ENCODE measurements around the gene ARHGAP40. TPM values are rescaled to one million over a fixed set of nuclear protein-coding genes. Genes with fewer than 3 reads are reported as not detected.

Gene ARHGAP40
- total and polyA plus RNA-seq, 9 of the 15 experiments (the other 6 are each of a cell fraction or from before 2014, with no cell fraction given): not detected

GRCh38 chr20:38674092-38674764, 72.6 kb downstream of the ARHGAP40 start (continued):
- TF ChIP-seq RBM39 (optimal IDR thresholded peaks at IDR 0.05; ENCODE audit: low read depth, low read length): no peak
- TF ChIP-seq, protein P1, sequence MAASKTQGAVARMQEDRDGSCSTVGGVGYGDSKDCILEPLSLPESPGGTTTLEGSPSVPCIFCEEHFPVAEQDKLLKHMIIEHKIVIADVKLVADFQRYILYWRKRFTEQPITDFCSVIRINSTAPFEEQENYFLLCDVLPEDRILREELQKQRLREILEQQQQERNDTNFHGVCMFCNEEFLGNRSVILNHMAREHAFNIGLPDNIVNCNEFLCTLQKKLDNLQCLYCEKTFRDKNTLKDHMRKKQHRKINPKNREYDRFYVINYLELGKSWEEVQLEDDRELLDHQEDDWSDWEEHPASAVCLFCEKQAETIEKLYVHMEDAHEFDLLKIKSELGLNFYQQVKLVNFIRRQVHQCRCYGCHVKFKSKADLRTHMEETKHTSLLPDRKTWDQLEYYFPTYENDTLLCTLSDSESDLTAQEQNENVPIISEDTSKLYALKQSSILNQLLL (CRISPR knock-in tag; IDR thresholded peaks at IDR 0.05; ENCODE audit: borderline replicate concordance): no peak
- TF ChIP-seq HMBOX1 (IDR thresholded peaks at IDR 0.05): no peak
- no peak for TF ChIP-seq ZBTB26 (CRISPR knock-in tag; IDR thresholded peaks at IDR 0.05)
- TF ChIP-seq MYC (IDR thresholded peaks at IDR 0.05; ENCODE audit: low read depth, low read length): no peak
- no peak for TF ChIP-seq MYC (CRISPR knock-in tag; IDR thresholded peaks at IDR 0.05; ENCODE audit: borderline replicate concordance, low read depth)
- no peak for TF ChIP-seq NR2C2 (CRISPR knock-in tag; IDR thresholded peaks at IDR 0.05)
- no peak for TF ChIP-seq NR2C2 (tag; IDR thresholded peaks at IDR 0.05)
- TF ChIP-seq, protein P2, sequence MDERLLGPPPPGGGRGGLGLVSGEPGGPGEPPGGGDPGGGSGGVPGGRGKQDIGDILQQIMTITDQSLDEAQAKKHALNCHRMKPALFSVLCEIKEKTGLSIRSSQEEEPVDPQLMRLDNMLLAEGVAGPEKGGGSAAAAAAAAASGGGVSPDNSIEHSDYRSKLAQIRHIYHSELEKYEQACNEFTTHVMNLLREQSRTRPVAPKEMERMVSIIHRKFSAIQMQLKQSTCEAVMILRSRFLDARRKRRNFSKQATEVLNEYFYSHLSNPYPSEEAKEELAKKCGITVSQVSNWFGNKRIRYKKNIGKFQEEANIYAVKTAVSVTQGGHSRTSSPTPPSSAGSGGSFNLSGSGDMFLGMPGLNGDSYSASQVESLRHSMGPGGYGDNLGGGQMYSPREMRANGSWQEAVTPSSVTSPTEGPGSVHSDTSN (CRISPR knock-in tag; IDR thresholded peaks at IDR 0.05; ENCODE audit: low read depth): no peak
- TF ChIP-seq, protein P2 (tag; conservative IDR thresholded peaks at IDR 0.05; ENCODE audit: low read depth): no peak
- TF ChIP-seq ZNF274 (IDR thresholded peaks at IDR 0.05; ENCODE audit: borderline replicate concordance, low read depth, low read length): no peak
- TF ChIP-seq ZFP36 (IDR thresholded peaks at IDR 0.05; ENCODE audit: low read depth, low read length, partially characterized antibody): no peak
- no peak for TF ChIP-seq ZNF592 (IDR thresholded peaks at IDR 0.05)
- TF ChIP-seq, protein P3, sequence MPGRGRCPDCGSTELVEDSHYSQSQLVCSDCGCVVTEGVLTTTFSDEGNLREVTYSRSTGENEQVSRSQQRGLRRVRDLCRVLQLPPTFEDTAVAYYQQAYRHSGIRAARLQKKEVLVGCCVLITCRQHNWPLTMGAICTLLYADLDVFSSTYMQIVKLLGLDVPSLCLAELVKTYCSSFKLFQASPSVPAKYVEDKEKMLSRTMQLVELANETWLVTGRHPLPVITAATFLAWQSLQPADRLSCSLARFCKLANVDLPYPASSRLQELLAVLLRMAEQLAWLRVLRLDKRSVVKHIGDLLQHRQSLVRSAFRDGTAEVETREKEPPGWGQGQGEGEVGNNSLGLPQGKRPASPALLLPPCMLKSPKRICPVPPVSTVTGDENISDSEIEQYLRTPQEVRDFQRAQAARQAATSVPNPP (IDR thresholded peaks at IDR 0.05; ENCODE audit: borderline replicate concordance, insufficient read depth, insufficient read length): no peak
- TF ChIP-seq NFIX (CRISPR knock-in tag; IDR thresholded peaks at IDR 0.05; ENCODE audit: low read depth): no peak
- no peak for TF ChIP-seq ZNF695 (CRISPR knock-in tag; IDR thresholded peaks at IDR 0.05)

Measured in K562 (cell line).